ENCODE measurements around the gene CCDC190.

DNA sequence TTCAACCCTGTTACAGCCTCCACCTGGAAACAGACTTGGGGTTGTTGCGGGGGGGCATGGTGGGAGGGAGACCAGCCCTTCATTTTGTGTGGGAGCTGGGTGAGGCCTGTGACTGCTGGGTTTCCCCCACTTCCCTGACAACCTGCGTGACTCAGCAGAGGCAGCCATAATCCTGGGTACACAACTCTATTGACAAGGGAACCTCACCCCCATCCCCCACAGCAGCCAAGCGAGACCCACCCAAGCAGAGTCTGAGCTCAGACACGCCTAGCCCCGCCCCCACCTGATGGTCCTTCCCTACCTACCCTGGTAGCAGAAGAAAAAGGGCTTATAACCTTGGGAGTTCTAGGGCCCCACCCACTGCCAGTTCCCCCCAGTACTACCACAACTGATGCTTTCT, 8.0 kb upstream of the CCDC190 start:
- no peak for TF ChIP-seq CTCF (IDR thresholded peaks at IDR 0.05)
- TF ChIP-seq POLR2A (IDR thresholded peaks at IDR 0.05) = no peak
